Measurements from ENCODE around the gene GRHL3. TPM values are rescaled to one million over a fixed set of nuclear protein-coding genes. Genes with fewer than 3 reads are reported as not detected.

The GRHL3 gene
- total and polyA plus RNA-seq, 10 of the 15 experiments (the other 5 are each of a cell fraction or from before 2014, with no cell fraction given): 0.07 to 0.87 (median 0.34) TPM

- TF ChIP-seq MAX (IDR thresholded peaks at IDR 0.05; ENCODE audit: low read depth, low read length) (peak; percentile 46; the same call in 1 of the 2 replicates), IRF4 (IDR thresholded peaks at IDR 0.05; ENCODE audit: low read depth, low read length) (0 out of 2 replicates have a peak, but pooled peaks have one; percentile 50), ATF7 (IDR thresholded peaks at IDR 0.05; ENCODE audit: low read depth) (peak; percentile 27; the same call in 1 of the 2 replicates), KAT2A (conservative IDR thresholded peaks at IDR 0.05; ENCODE audit: control insufficient read depth, low read depth, low read length) (no peak), MEF2A (IDR thresholded peaks at IDR 0.05; ENCODE audit: insufficient read depth, low read depth, low read length) (peak; percentile 26; the same call in 1 of the 2 replicates), YY1 (IDR thresholded peaks at IDR 0.05; ENCODE audit: low read depth, low read length) (peak; percentile 68), SMC3 (IDR thresholded peaks at IDR 0.05; ENCODE audit: borderline replicate concordance, low read length) (peak; percentile 95), CHD1 (IDR thresholded peaks at IDR 0.05; ENCODE audit: low read depth, low read length) (no peak), FOXM1 (IDR thresholded peaks at IDR 0.05; ENCODE audit: low read depth, low read length) (no peak), POU2F2 (IDR thresholded peaks at IDR 0.05; ENCODE audit: borderline replicate concordance, low read depth, low read length) (no peak), MYB (IDR thresholded peaks at IDR 0.05; ENCODE audit: borderline replicate concordance, low read depth, low read length) (no peak), DPF2 (IDR thresholded peaks at IDR 0.05) (no peak), CREM (IDR thresholded peaks at IDR 0.05; ENCODE audit: low read depth) (peak; percentile 33; the same call in 1 of the 2 replicates), BCL11A (IDR thresholded peaks at IDR 0.05; ENCODE audit: low read depth, low read length) (no peak), SMARCA5 (IDR thresholded peaks at IDR 0.05) (peak; percentile 93), ASH2L (IDR thresholded peaks at IDR 0.05; ENCODE audit: borderline replicate concordance, low read depth) (no peak), WRNIP1 (IDR thresholded peaks at IDR 0.05; ENCODE audit: borderline replicate concordance, low read depth, low read length) (no peak), CBX3 (IDR thresholded peaks at IDR 0.05; ENCODE audit: borderline replicate concordance, low read depth) (no peak), RAD21 (IDR thresholded peaks at IDR 0.05; ENCODE audit: insufficient read depth, low read depth, low read length) (peak; percentile 97)
- TF ChIP-seq, protein P1, sequence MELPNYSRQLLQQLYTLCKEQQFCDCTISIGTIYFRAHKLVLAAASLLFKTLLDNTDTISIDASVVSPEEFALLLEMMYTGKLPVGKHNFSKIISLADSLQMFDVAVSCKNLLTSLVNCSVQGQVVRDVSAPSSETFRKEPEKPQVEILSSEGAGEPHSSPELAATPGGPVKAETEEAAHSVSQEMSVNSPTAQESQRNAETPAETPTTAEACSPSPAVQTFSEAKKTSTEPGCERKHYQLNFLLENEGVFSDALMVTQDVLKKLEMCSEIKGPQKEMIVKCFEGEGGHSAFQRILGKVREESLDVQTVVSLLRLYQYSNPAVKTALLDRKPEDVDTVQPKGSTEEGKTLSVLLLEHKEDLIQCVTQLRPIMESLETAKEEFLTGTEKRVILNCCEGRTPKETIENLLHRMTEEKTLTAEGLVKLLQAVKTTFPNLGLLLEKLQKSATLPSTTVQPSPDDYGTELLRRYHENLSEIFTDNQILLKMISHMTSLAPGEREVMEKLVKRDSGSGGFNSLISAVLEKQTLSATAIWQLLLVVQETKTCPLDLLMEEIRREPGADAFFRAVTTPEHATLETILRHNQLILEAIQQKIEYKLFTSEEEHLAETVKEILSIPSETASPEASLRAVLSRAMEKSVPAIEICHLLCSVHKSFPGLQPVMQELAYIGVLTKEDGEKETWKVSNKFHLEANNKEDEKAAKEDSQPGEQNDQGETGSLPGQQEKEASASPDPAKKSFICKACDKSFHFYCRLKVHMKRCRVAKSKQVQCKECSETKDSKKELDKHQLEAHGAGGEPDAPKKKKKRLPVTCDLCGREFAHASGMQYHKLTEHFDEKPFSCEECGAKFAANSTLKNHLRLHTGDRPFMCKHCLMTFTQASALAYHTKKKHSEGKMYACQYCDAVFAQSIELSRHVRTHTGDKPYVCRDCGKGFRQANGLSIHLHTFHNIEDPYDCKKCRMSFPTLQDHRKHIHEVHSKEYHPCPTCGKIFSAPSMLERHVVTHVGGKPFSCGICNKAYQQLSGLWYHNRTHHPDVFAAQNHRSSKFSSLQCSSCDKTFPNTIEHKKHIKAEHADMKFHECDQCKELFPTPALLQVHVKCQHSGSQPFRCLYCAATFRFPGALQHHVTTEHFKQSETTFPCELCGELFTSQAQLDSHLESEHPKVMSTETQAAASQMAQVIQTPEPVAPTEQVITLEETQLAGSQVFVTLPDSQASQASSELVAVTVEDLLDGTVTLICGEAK (IDR thresholded peaks at IDR 0.05; ENCODE audit: borderline replicate concordance): peak; percentile 93
- TF ChIP-seq, protein P2, sequence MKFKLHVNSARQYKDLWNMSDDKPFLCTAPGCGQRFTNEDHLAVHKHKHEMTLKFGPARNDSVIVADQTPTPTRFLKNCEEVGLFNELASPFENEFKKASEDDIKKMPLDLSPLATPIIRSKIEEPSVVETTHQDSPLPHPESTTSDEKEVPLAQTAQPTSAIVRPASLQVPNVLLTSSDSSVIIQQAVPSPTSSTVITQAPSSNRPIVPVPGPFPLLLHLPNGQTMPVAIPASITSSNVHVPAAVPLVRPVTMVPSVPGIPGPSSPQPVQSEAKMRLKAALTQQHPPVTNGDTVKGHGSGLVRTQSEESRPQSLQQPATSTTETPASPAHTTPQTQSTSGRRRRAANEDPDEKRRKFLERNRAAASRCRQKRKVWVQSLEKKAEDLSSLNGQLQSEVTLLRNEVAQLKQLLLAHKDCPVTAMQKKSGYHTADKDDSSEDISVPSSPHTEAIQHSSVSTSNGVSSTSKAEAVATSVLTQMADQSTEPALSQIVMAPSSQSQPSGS (IDR thresholded peaks at IDR 0.05; ENCODE audit: low read length): 0 out of 2 replicates have a peak, but pooled peaks have one; percentile 45
These were observed 72.0 kb downstream of the GRHL3 start (continued) for GRCh38 chr1:24390924-24391782.
